Heart right ventricle (tissue), 16 donors: ENCODE results near the gene THAP8. TPM values are rescaled to one million over a fixed set of nuclear protein-coding genes. Genes with fewer than 3 reads are reported as not detected.

Experiments
- ATAC-seq, 8 donors: fragments of 200-7000 bp; cut with Tn5 transposase; one replicate each; pipeline ENCODE4 v1.9.1; 2020; ENCODE audit warnings: mild to moderate bottlenecking in 8 of 8, moderate library complexity in 8 of 8, moderate number of reproducible peaks in 1 of 8
- DNase-seq, 2 donors: peaks; one replicate each; pipeline ENCODE4 v3.0.0-alpha.2; 2020
- H3K27ac ChIP-seq, 10 donors: fragments of 200-600 bp; sonication (generic) in 2 of 10; one replicate each; pipeline versions ENCODE4 v1.5.0 to v1.8.0; 2020 to 2022; ENCODE audit warnings: mild to moderate bottlenecking in 3 of 10
- H3K27me3 ChIP-seq, 7 donors: fragments of 200-600 bp; one replicate each; pipeline ENCODE4 v1.8.0; 2021 to 2022; ENCODE audit warnings: mild to moderate bottlenecking in 2 of 7
- H3K36me3 ChIP-seq, 9 donors: fragments of 200-600 bp; sonication (generic) in 1 of 9; one replicate each; pipeline versions ENCODE4 v1.5.0 to v1.8.0; 2020 to 2022; ENCODE audit warnings: mild to moderate bottlenecking in 2 of 9
- H3K4me1 ChIP-seq, 9 donors: fragments of 200-600 bp; sonication (generic) in 1 of 9; one replicate each; pipeline versions ENCODE4 v1.5.0 to v1.8.0; 2020 to 2022; ENCODE audit warnings: mild to moderate bottlenecking in 4 of 9
- H3K4me3 ChIP-seq, 10 donors: fragments of 200-600 bp; sonication (generic) in 2 of 10; one replicate each; pipeline versions ENCODE4 v1.5.0 to v1.8.0; 2020 to 2022; ENCODE audit warnings: mild to moderate bottlenecking in 7 of 10, moderate library complexity in 2 of 10
- H3K9me3 ChIP-seq, 11 donors: fragments of 200-600 bp in 10 of 11; sonication (generic) in 2 of 11; one replicate each; pipeline versions ENCODE4 v1.5.0 to v1.8.0; 2013 to 2022; ENCODE audit warnings: mild to moderate bottlenecking in 2 of 11, control low read depth in 1 of 11, moderate library complexity in 1 of 11
- WGBS, 2 donors: extraction: QIAGEN DNeasy Blood & Tissue Kit; methylation state at CpG; one replicate each; pipeline ENCODE4 v1.1.7; 2013; ENCODE audit warnings: inconsistent platforms in 1 of 2; 5-methylcytosine and 5-hydroxymethylcytosine counted together
- intact Hi-C, 10 donors: fragments of 100-400 bp; cut with DNase I; formaldehyde crosslinking; loops; one replicate each; pipeline versions ENCODE4 v1.11.1 to v1.14.2; 2022
- polyA plus RNA-seq, 2 donors: library from polyadenylated mRNA; stranded (reverse); fragments of 200-250 nt; gene quantifications; one replicate each; pipeline ENCODE4 v1.2.3, GENCODE V29; 2013
- total RNA-seq, 10 donors: library from RNA; stranded (reverse); fragmentation: NEBNext Ultra II Directional in 3 of 10; extraction: Animal tissue kit (Norgen Biotek cat#: 25700) in 3 of 10; gene quantifications; one replicate each; pipeline versions ENCODE4 v1.2.1 to v1.2.4, GENCODE V29; 2021 to 2023
- TF ChIP-seq, protein P1 (sequence below), 9 donors: fragments of 200-600 bp; sonication (generic) in 2 of 9; IDR thresholded peaks; one replicate each; pipeline versions ENCODE4 v1.5.0 to v1.8.0; 2021 to 2022; ENCODE audit warnings: antibody characterized with exemption in 9 of 9, mild to moderate bottlenecking in 5 of 9, moderate library complexity in 1 of 9
- donor health status: Arrhythmogenic right ventricular cardiomyopathy.
- donor health status: ischemic (EF 13 %, LVEDD 7.1; RV severe dilation, severe dysfunction).
- donor health status: healthy with polysubstance abuse.
- donor health status: DM: no; HTN: yes; CAD: no.
- donor health status: DM: no; HTN: no; CAD: no.
- donor health status: ischemic (EF 25% LVEDD 6.9; RV normal size, moderate dysfunction).
- donor health status: ischemic (EF 25% LVEDD 5.7; RV mildly dilated, moderate dysfunction).
- donor health status: healthy.
- donor health status: DM: yes; HTN: yes; CAD: no.
- donor health status: Ischemic cardiomyopathy.
- donor health status: ischemic (EF 35%, LVEDD 5.7; RV mildly dilated, moderate dysfunction).
- donor health status: nonischemic (EF 11% LVEDD 7.7; RV severe dilation, severe dysfunction).
- donor health status: DM: yes; HTN: yes; CAD: no.
- donor health status: PGD.
- donor health status: ischemic (EF 29% LVEDD 5.4; RV normal size, mild dysfunction).
- donor health status: nonischemic (EF 23%, LVEDD 6.1; RV moderate dilation, normal function).

THAP8 gene
- total and polyA plus RNA-seq, 12 donors: 2.7 to 7.7 (median 4.5) TPM

DNA sequence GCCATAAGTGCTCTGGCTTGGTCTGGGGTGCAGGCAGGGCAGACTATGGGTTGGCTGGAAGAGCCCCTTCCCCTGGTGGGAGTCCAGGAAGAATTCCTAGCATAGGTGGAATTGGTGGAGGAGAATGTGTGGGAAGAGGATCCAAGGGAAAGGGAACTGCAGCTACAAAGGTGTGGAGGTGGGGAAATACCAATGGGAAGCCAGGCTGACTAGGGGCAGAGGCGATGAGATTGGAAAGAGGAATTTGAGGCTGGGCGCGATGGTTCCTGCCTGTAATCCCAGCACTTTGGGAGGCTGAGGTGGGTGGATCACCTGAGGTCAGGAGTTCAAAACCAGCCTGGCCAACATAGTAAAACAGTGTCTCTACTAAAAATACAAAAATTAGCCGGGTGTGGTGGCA is 63.9 kb downstream of the THAP8 start:
- no peaks in the 10 kb centered on the region for H3K36me3 ChIP-seq
- H3K27ac ChIP-seq: no peak overlapping the region
- no peak for ATAC-seq
- TF ChIP-seq, protein P1, sequence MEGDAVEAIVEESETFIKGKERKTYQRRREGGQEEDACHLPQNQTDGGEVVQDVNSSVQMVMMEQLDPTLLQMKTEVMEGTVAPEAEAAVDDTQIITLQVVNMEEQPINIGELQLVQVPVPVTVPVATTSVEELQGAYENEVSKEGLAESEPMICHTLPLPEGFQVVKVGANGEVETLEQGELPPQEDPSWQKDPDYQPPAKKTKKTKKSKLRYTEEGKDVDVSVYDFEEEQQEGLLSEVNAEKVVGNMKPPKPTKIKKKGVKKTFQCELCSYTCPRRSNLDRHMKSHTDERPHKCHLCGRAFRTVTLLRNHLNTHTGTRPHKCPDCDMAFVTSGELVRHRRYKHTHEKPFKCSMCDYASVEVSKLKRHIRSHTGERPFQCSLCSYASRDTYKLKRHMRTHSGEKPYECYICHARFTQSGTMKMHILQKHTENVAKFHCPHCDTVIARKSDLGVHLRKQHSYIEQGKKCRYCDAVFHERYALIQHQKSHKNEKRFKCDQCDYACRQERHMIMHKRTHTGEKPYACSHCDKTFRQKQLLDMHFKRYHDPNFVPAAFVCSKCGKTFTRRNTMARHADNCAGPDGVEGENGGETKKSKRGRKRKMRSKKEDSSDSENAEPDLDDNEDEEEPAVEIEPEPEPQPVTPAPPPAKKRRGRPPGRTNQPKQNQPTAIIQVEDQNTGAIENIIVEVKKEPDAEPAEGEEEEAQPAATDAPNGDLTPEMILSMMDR (IDR thresholded peaks at IDR 0.05): no peak
- intact Hi-C loops: loop anchor here in 1 of 10 donors (10.0 kb wide), 1 partner anchor 125 kb away; the partner anchor contains the start of genes OVOL3, POLR2I and TBCB
- H3K9me3 ChIP-seq: no peaks in the 10 kb centered on the region
- WGBS, 2 donors: 80 to 88% methylated on average over 4 of the region's 4 CpGs
- no peak overlapping the region for H3K4me3 ChIP-seq
- no peak for DNase-seq
- H3K27me3 ChIP-seq: peaks cover 0 to 39% (median 36%) of the 10 kb centered on the region in 7 donors
- peaks cover 0 to 21% (median 8%) of the 10 kb centered on the region in 9 donors for H3K4me1 ChIP-seq

DNA sequence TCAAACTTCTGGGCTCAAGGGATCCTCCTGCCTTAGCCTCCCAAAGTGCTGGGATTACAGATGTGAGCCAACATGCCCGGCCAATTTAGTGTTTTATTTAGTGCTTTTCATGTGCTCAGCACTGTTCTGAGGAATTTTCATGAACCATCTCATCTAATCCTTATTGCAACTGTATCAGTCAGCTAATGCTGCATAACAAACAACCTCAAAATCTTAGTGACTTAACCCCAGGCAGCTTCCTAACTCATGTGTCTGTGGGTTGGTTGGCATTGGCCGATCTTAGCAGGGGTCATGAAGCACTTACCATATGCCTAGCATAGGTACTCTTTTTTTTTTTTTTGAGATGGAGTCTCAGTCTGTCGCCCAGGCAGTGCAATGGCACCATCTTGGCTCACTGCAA is 65.3 kb downstream of the THAP8 start:
- Histone ChIP-seq H3K27me3 (peaks cover 0 to 49% (median 47%) of the 10 kb centered on the region in 7 donors), H3K9me3 (no peaks in the 10 kb centered on the region), H3K4me1 (peaks cover 0 to 13% (median 4%) of the 10 kb centered on the region in 9 donors), H3K4me3 (no peak overlapping the region), H3K36me3 (no peaks in the 10 kb centered on the region), H3K27ac (no peak overlapping the region)
- 89 to 90% methylated on average over 3 of the region's 3 CpGs for WGBS, 2 donors
- no peak for ATAC-seq
- DNase-seq: no peak
- intact Hi-C loops: no loop called here
- TF ChIP-seq, protein P1 (IDR thresholded peaks at IDR 0.05): no peak

DNA sequence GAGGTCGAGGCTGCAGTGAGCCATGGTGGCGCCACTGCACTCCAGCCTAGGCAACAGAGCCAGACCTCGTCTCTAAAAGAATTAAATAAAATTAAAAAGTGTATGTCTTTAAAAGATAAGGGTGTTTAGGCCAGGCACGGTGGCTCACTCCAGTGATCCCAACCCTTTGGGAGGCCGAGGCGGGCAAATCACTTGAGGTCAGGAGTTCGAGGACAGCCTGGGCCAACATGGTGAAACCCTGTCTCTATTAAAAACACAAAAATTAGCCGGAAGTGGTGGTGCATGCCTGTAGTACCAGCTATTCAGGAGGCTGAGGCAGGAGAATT is 66.6 kb downstream of the THAP8 start:
- TF ChIP-seq, protein P1 (IDR thresholded peaks at IDR 0.05): no peak
- H3K4me1 ChIP-seq: peaks cover 0 to 12% (median 3%) of the 10 kb centered on the region in 9 donors
- 28 to 36% methylated on average over 8 of the region's 8 CpGs for WGBS, 2 donors
- no peak overlapping the region for H3K27ac ChIP-seq
- H3K36me3 ChIP-seq: no peaks in the 10 kb centered on the region
- H3K9me3 ChIP-seq: no peaks in the 10 kb centered on the region
- peak overlapping the region in 5 of 10 donors; percentile 31 to 48 (median 32) for H3K4me3 ChIP-seq
- intact Hi-C loops: no loop called here
- H3K27me3 ChIP-seq: peaks cover 0 to 54% (median 47%) of the 10 kb centered on the region in 7 donors
- no peak for ATAC-seq
- DNase-seq: no peak

DNA sequence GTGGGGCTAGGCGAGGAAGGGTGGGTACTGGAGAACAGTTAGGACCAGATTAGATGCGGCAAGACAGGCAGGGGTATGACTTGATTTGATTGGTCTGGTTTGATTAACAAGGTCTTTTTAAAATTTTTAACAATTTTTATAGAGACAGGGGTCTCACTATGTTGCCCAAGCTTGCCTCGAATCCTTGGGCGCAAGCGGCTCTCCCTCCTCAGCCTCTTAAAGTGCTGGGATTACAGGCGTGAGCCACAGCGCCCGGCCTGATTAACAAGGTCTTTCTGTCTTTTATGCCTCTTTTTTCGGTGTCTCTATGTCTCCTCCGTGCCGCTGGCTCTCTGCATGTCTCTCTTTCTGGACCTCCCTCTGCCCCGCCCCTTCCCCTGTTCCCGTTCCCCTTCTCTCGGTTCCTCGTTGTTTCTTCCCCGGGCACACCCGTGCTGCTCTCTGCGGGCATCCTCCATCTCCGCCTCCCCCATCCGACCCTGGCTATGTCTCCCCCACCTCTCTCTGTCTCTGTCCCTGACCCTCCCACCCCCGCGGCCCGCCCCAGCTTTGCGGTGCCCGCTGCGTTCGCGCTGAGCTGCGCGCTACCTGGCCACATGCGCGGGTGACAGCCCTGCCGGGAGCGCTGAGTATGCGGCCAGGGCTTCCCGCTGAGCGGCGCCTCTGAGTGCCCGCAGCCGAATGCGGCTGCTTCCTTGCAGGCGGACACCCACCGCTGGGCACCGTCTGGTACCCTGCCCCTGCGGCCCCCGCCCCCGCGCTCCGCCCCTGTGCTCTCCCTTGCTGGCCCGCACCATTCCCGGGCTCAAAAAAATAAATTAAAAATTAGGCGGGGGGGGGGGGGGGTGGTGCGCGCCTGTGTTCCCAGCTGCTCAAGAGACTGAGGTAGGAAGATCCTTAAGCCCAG is 67.2 kb downstream of the THAP8 start:
- DNase-seq: peak; percentile 12 to 35
- TF ChIP-seq, protein P1 (IDR thresholded peaks at IDR 0.05): no peak
- Histone ChIP-seq H3K27me3 (peaks cover 0 to 57% (median 47%) of the 10 kb centered on the region in 7 donors), H3K27ac (peak overlapping the region in 1 of 10 donors; percentile 2), H3K9me3 (no peaks in the 10 kb centered on the region), H3K4me3 (peak overlapping the region in 7 of 10 donors; percentile 19 to 48 (median 32)), H3K4me1 (peaks cover 0 to 12% (median 3%) of the 10 kb centered on the region in 9 donors), H3K36me3 (no peaks in the 10 kb centered on the region)
- 9% methylated on average over 54 of the region's 54 CpGs for WGBS, 2 donors
- peak in 6 of 8 donors; percentile 21 to 76 (median 37) for ATAC-seq
- intact Hi-C loops: no loop called here
